OCI-LY7 (cell line): ENCODE measurements around the gene CASQ2. TPM values are rescaled to one million over a fixed set of nuclear protein-coding genes. Genes with fewer than 3 reads are reported as not detected.
"Not testable (repeated sequence)": the region's sequence is repeated elsewhere in the genome, so short reads cannot be mapped to it uniquely, and the experiment has no call there.

Source experiments
- BruUV-seq: library from RNA; stranded (reverse); fragments of 400-500 nt; replicated peaks from 2 replicates; lab custom pipeline; 2021; lab: Mats Ljungman, UMichigan
- CTCF ChIA-PET: fragments of 300-600 bp; sonication (Branson Sonifier 250); formaldehyde crosslinking; loops from one replicate; lab custom pipeline; 2022; ENCODE audit warnings: antibody characterized with exemption; ENCODE audit not compliant: unreplicated experiment; lab: Charles Lee
- POLR2A ChIA-PET: fragments of 300-600 bp; sonication (Branson Sonifier 250); formaldehyde crosslinking; loops from one replicate; lab custom pipeline; 2022; ENCODE audit warnings: antibody characterized with exemption; lab: Charles Lee
- DNase-seq: peaks from one replicate; pipeline ENCODE4 v3.0.0-alpha.2; 2015; ENCODE audit warnings: low spot score
- H2AFZ ChIP-seq: fragments of 200-600 bp; sonication (generic), shearing (Covaris generic); 2 replicates; pipeline ENCODE4 v1.6.1; 2014; ENCODE audit warnings: mild to moderate bottlenecking, antibody characterized with exemption, low read length, moderate library complexity
- H3K27ac ChIP-seq: fragments of 200-600 bp; sonication (generic); 2 replicates; pipeline ENCODE4 v1.5.1; 2014; ENCODE audit warnings: mixed run types, low read depth, mild to moderate bottlenecking, moderate library complexity, low read length, inconsistent platforms; ENCODE audit not compliant: poor library complexity, severe bottlenecking
- H3K36me3 ChIP-seq: fragments of 200-600 bp; sonication (generic); 2 replicates; pipeline ENCODE4 v1.6.1; 2014; ENCODE audit warnings: mild to moderate bottlenecking, antibody characterized with exemption, low read length, moderate library complexity, mixed read lengths; ENCODE audit not compliant: insufficient read depth
- H3K4me1 ChIP-seq: fragments of 200-600 bp; sonication (generic); 2 replicates; pipeline ENCODE4 v1.5.1; 2014; ENCODE audit warnings: mild to moderate bottlenecking, low read length; ENCODE audit not compliant: insufficient read depth, poor library complexity, severe bottlenecking
- H3K4me2 ChIP-seq: fragments of 200-600 bp; sonication (generic); 2 replicates; pipeline ENCODE4 v1.6.1; 2014; ENCODE audit warnings: mild to moderate bottlenecking, low read length
- H3K4me3 ChIP-seq: fragments of 200-600 bp; sonication (generic); 2 replicates; pipeline ENCODE4 v1.5.1; 2014; ENCODE audit warnings: mild to moderate bottlenecking, low read depth, low read length; ENCODE audit not compliant: poor library complexity, severe bottlenecking
- H3K79me2 ChIP-seq: fragments of 200-600 bp; sonication (generic); 2 replicates; pipeline ENCODE4 v1.6.1; 2016; ENCODE audit warnings: low read depth, mild to moderate bottlenecking, low read length, moderate library complexity, mixed read lengths; ENCODE audit not compliant: insufficient read depth
- H3K9me2 ChIP-seq: fragments of 200-600 bp; sonication (generic); 2 replicates; pipeline ENCODE4 v1.6.1; 2016; ENCODE audit warnings: mild to moderate bottlenecking, low read length, mixed read lengths; ENCODE audit not compliant: insufficient read depth
- H3K9me3 ChIP-seq: fragments of 200-600 bp; sonication (generic); 2 replicates; pipeline ENCODE4 v1.6.1; 2014; ENCODE audit warnings: mild to moderate bottlenecking, mixed run types, low read length, mixed read lengths
- H4K20me1 ChIP-seq: fragments of 200-600 bp; sonication (generic); 2 replicates; pipeline ENCODE4 v1.6.1; 2014; ENCODE audit warnings: mild to moderate bottlenecking, antibody characterized with exemption, low read length, moderate library complexity, mixed read lengths; ENCODE audit not compliant: insufficient read depth
- EZH2phosphoT487 ChIP-seq: fragments of 200-600 bp; sonication (generic); IDR thresholded peaks from 2 replicates; pipeline ENCODE4 v1.6.1; 2018; ENCODE audit warnings: low read depth, borderline replicate concordance, mild to moderate bottlenecking, mixed run types, antibody characterized with exemption, low read length, moderate library complexity, mixed read lengths
- intact Hi-C: fragments of 100-400 bp; cut with micrococcal nuclease; formaldehyde crosslinking; loops from one replicate; pipeline ENCODE4 v1.10.0; 2022; ENCODE audit not compliant: unreplicated experiment
- total RNA-seq, 2 experiments: library from RNA; depleted of rRNA in 1 of 2; stranded (reverse); fragments of >200 nt in 1 of 2; shearing (Covaris generic) in 1 of 2; gene quantifications; 2 replicates each; pipeline ENCODE4 v1.2.3, GENCODE V29; 2014 to 2022
- TF ChIP-seq, protein P1 (sequence below): fragments of 200-600 bp; sonication (generic); conservative IDR thresholded peaks from 2 replicates; pipeline ENCODE4 v1.5.1; 2014; ENCODE audit warnings: mild to moderate bottlenecking, antibody characterized with exemption, low read length, moderate library complexity, mixed read lengths

The CASQ2 gene
- total RNA-seq, 2 experiments from 2014 or later: not detected

DNA sequence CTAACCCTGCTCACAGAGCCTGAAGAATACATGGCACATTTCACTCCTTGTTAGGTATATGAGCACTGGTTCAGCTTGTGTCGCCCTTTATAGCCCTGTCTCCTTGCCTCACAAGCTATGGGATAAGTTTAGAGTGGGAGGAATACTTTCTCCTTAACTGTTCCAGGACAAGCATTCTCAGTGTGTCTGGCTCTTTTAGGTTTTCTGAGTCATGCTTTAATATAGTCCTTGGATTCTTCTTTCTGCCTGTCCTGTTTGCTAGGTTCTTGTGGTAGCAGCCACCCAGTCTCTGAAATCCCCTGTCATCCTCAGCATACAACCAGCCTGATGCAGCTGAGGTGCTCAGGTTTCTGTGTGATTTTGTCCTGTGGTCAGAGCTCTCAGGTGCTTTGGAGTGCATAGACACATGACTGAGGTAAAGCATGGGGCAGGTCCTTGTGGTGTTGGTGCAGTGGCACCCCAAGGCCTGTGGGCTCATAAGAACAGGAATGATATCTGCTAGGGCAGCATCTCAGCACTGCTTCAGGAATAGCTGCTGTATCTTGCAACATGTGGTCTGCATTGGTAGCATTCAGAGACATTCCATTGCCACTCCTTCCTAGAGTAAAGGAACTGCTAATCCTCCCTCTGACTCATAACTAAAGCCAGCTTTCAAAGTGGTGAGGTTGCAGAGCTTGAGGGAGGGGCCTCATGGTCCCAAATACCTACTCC lies 14.2 kb upstream of the CASQ2 start:
- no peak for TF ChIP-seq EZH2phosphoT487
- TF ChIP-seq, protein P1, sequence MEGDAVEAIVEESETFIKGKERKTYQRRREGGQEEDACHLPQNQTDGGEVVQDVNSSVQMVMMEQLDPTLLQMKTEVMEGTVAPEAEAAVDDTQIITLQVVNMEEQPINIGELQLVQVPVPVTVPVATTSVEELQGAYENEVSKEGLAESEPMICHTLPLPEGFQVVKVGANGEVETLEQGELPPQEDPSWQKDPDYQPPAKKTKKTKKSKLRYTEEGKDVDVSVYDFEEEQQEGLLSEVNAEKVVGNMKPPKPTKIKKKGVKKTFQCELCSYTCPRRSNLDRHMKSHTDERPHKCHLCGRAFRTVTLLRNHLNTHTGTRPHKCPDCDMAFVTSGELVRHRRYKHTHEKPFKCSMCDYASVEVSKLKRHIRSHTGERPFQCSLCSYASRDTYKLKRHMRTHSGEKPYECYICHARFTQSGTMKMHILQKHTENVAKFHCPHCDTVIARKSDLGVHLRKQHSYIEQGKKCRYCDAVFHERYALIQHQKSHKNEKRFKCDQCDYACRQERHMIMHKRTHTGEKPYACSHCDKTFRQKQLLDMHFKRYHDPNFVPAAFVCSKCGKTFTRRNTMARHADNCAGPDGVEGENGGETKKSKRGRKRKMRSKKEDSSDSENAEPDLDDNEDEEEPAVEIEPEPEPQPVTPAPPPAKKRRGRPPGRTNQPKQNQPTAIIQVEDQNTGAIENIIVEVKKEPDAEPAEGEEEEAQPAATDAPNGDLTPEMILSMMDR: no peak
- Histone ChIP-seq H3K4me3 (no peak overlapping the region), H3K9me2 (no peaks in the 10 kb centered on the region), H3K4me1 (no peaks in the 10 kb centered on the region), H2AFZ (no peak overlapping the region), H3K27ac (no peak overlapping the region), H3K4me2 (no peak overlapping the region), H3K79me2 (no peaks in the 10 kb centered on the region), H3K9me3 (no peaks in the 10 kb centered on the region), H4K20me1 (no peaks in the 10 kb centered on the region), H3K36me3 (no peaks in the 10 kb centered on the region)
- BruUV-seq: no TSS peak
- ChIA-PET CTCF (no interaction called here), POLR2A (interaction anchor here (0.6 kb wide), 1 partner anchor 207 kb away, joined by 4 read pairs; no protein-coding TSS in a partner anchor)
- intact Hi-C loops: no loop called here
- no peak for DNase-seq

DNA sequence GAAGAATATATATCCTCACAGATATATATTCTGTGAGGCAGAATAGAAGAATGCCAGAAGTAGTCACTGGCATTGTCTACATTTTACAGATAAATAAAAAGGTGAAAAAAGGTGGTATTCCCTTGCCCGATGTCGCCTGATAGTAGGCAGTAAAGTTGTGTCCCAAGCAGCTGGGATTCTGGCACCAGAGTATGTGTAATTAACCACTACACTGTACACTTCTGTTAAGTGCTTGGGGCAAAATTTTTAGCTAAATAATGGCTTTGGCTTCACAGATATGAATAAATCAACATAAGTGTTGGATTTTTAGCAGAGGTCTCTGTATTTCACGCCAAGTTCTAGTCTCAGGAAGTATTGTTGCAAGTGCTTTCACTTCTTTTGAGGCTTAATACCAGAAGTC lies 13.3 kb upstream of the CASQ2 start:
- Histone ChIP-seq H3K9me2 (no peaks in the 10 kb centered on the region), H3K4me1 (no peaks in the 10 kb centered on the region), H3K79me2 (no peaks in the 10 kb centered on the region), H2AFZ (no peak overlapping the region), H3K27ac (no peak overlapping the region), H3K4me3 (no peak overlapping the region), H3K4me2 (no peak overlapping the region), H3K9me3 (no peaks in the 10 kb centered on the region), H4K20me1 (no peaks in the 10 kb centered on the region), H3K36me3 (no peaks in the 10 kb centered on the region)
- DNase-seq: no peak
- TF ChIP-seq EZH2phosphoT487: no peak
- TF ChIP-seq, protein P1: no peak
- POLR2A ChIA-PET: no interaction called here
- intact Hi-C loops: no loop called here
- BruUV-seq: no TSS peak
- CTCF ChIA-PET: no interaction called here

DNA sequence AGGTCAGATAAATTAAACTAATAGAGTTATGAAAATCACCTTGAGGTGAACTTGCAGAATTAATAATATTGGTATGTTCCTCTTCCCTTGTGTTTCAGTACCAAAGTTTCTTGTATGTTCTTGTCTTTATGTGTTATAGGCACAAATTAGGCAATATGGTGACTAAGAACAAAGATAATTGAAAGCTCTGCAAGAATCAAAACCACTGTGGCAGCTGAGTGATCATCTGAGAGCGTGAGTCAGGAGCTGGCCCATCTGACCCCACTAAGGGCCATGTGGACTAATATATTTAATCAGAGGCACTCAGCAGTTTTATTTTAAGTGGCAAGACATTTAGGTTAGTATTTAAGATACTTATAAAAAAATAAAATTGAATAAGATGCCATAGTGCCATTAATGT lies 12.8 kb upstream of the CASQ2 start:
- Histone ChIP-seq H3K36me3 (no peaks in the 10 kb centered on the region), H3K4me1 (no peaks in the 10 kb centered on the region), H3K4me3 (no peak overlapping the region), H2AFZ (no peak overlapping the region), H3K79me2 (no peaks in the 10 kb centered on the region), H3K27ac (no peak overlapping the region), H4K20me1 (no peaks in the 10 kb centered on the region), H3K9me2 (no peaks in the 10 kb centered on the region), H3K4me2 (no peak overlapping the region), H3K9me3 (no peaks in the 10 kb centered on the region)
- DNase-seq: no peak
- ChIA-PET CTCF (no interaction called here), POLR2A (no interaction called here)
- TF ChIP-seq EZH2phosphoT487: no peak
- TF ChIP-seq, protein P1: no peak
- no TSS peak for BruUV-seq
- intact Hi-C loops: no loop called here

DNA sequence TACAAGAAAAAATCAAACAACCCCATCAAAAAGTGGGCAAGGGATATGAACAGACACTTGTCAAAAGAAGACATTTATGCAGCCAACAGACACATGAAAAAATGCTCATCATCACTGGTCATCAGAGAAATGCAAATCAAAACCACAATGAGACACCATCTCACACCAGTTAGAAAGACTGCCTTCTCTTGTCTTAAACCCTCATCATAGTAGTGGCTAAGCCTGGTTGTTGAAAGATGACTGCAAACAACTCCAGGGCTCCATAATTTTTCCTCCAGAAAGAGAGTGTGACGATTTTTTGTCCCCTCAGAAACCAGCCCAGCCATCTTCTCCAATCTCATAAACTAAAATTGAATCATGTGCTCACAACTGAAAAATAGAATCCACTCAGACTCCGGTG lies 12.1 kb upstream of the CASQ2 start:
- DNase-seq, H3K79me2 ChIP-seq, H3K36me3 ChIP-seq, H3K27ac ChIP-seq, H3K4me2 ChIP-seq, H2AFZ ChIP-seq, intact Hi-C loops, BruUV-seq, H3K4me1 ChIP-seq, H3K4me3 ChIP-seq, POLR2A ChIA-PET, H4K20me1 ChIP-seq, CTCF ChIA-PET, H3K9me3 ChIP-seq, H3K9me2 ChIP-seq: not testable (repeated sequence)
